Keratinocyte (primary cell): ENCODE data around the gene MAPT. TPM values are rescaled to one million over a fixed set of nuclear protein-coding genes. Genes with fewer than 3 reads are reported as not detected.

Experiments
- DNase-seq: peaks from one replicate; pipeline ENCODE4 v3.0.0-alpha.2; 2011; ENCODE audit warnings: low read depth, missing footprints, low spot score
- FAIRE-seq: peaks from 2 replicates; lab custom pipeline; 2011; peaks lifted over from hg19 to GRCh38; lab: Jason Lieb, UNC
- H2AFZ ChIP-seq: 2 replicates; pipeline ENCODE4 v1.6.0; 2012; ENCODE audit warnings: low read length, control low read depth, inconsistent platforms; ENCODE audit not compliant: control insufficient read depth
- H3K27ac ChIP-seq: 2 replicates; pipeline ENCODE4 v1.5.1; 2011; ENCODE audit warnings: low read length; ENCODE audit not compliant: control insufficient read depth, insufficient read depth
- H3K27me3 ChIP-seq: 3 replicates; pipeline ENCODE4 v1.6.0; 2011; ENCODE audit warnings: low read length; ENCODE audit not compliant: control insufficient read depth, insufficient read depth; ENCODE audit errors: extremely low read depth
- H3K36me3 ChIP-seq, 2 experiments: 2 replicates in 1 of 2; 3 replicates in 1 of 2; pipeline ENCODE4 v1.5.1; 2011; ENCODE audit warnings: low read length in 2 of 2, mild to moderate bottlenecking in 1 of 2; ENCODE audit not compliant: control insufficient read depth in 2 of 2, insufficient read depth in 2 of 2; ENCODE audit errors: extremely low read depth in 1 of 2
- H3K4me1 ChIP-seq: 3 replicates; pipeline ENCODE4 v1.5.1; 2011; ENCODE audit warnings: low read length; ENCODE audit not compliant: control insufficient read depth, insufficient read depth; ENCODE audit errors: extremely low read depth
- H3K4me2 ChIP-seq: 3 replicates; pipeline ENCODE4 v1.6.0; 2011; ENCODE audit warnings: low read depth, low read length; ENCODE audit not compliant: control insufficient read depth, insufficient read depth; ENCODE audit errors: extremely low read depth
- H3K4me3 ChIP-seq, 3 experiments: fragments of 200-600 bp in 1 of 3; sonication (generic) in 1 of 3; 2 replicates in 2 of 3; 3 replicates in 1 of 3; pipeline ENCODE4 v1.5.1; 2011 to 2016; ENCODE audit warnings: low read length in 3 of 3, mild to moderate bottlenecking in 3 of 3, control low read depth in 2 of 3, inconsistent platforms in 1 of 3, low read depth in 1 of 3, mixed read lengths in 1 of 3, mixed run types in 1 of 3, moderate library complexity in 1 of 3; ENCODE audit not compliant: control insufficient read depth in 2 of 3, insufficient read depth in 2 of 3; ENCODE audit errors: extremely low read depth in 1 of 3
- H3K79me2 ChIP-seq: 2 replicates; pipeline ENCODE4 v1.6.0; 2012; ENCODE audit warnings: low read length; ENCODE audit not compliant: control insufficient read depth, insufficient read depth
- H3K9ac ChIP-seq: 3 replicates; pipeline ENCODE4 v1.6.0; 2011; ENCODE audit warnings: low read length; ENCODE audit not compliant: control insufficient read depth, insufficient read depth; ENCODE audit errors: extremely low read depth
- H3K9me1 ChIP-seq: 3 replicates; pipeline ENCODE4 v1.6.0; 2011; ENCODE audit warnings: low read length; ENCODE audit not compliant: control insufficient read depth, insufficient read depth; ENCODE audit errors: extremely low read depth
- H3K9me3 ChIP-seq: 2 replicates; pipeline ENCODE4 v1.5.1; 2012; ENCODE audit warnings: low read depth, low read length; ENCODE audit not compliant: control insufficient read depth
- H4K20me1 ChIP-seq: 3 replicates; pipeline ENCODE4 v1.6.0; 2011; ENCODE audit warnings: low read length; ENCODE audit not compliant: control insufficient read depth, insufficient read depth; ENCODE audit errors: extremely low read depth
- CTCF ChIP-seq, 3 experiments: IDR thresholded peaks in 1 of 3; conservative IDR thresholded peaks in 1 of 3; optimal IDR thresholded peaks in 1 of 3; 2 replicates in 2 of 3; 3 replicates in 1 of 3; pipeline versions ENCODE3 to v1.5.1; 2011; ENCODE audit warnings: low read length in 3 of 3, mild to moderate bottlenecking in 3 of 3, moderate library complexity in 2 of 3, control low read depth in 1 of 3, inconsistent platforms in 1 of 3; ENCODE audit not compliant: insufficient read depth in 2 of 3; ENCODE audit errors: extremely low read depth in 1 of 3
- EZH2 ChIP-seq: IDR thresholded peaks from one replicate; pipeline ENCODE4 v1.6.1; 2012; ENCODE audit warnings: inconsistent platforms, mild to moderate bottlenecking, low read length, moderate library complexity
- dilution Hi-C: fragments of 300-500 bp; cut with MboI; formaldehyde crosslinking; loops from one replicate; pipeline ENCODE4 v1.7.0; 2020; ENCODE audit warnings: low sequenced_read_pairs; ENCODE audit not compliant: extremely low pct_ligation_motif_present
- polyA plus RNA-seq, 5 experiments: library from polyadenylated mRNA; depleted of rRNA in 3 of 5; stranded (reverse) in 3 of 5; stranded (forward) in 1 of 5; unstranded in 1 of 5; fragments of >200 nt; gene quantifications; 1 replicate in 1 of 5; 2 replicates in 3 of 5; 3 replicates in 1 of 5; pipeline versions ENCODE4 v1.2.1 to v1.2.3, GENCODE V29; 2011 to 2012; ENCODE audit warnings: missing spikeins in 2 of 5, low read depth in 1 of 5, low replicate concordance in 1 of 5

The MAPT gene
- polyA plus RNA-seq, 1 donor (not counting 4 experiments of a cell fraction or from before 2014, with no cell fraction given) = 0.08 TPM

DNA sequence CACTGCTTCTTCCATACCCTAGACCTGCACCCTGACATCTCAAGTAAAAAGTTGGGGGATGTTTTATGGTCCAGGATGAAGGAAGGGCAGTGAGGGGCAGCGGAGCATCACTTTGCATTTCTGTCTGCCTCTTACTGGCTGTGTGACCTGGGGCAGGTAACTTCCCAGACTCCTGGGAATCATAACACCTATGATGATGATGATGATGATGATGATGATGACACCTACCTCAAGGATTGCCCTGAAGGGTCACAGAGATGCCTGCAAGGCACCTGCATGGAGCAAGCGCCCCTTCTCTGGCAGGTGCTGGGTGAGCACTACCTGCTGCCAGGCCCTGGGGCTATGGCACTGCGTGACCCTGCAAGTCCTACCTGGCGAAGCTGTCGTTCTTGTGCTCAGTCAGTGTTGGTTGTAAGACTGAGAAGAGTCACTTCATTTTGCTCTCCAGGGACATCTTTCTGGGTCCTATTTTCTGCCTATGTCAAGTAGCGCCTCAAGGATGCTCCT is 58.5 kb downstream of the MAPT start:
- DNase-seq = no peak
- Histone ChIP-seq H4K20me1 (no peaks in the 10 kb centered on the region), H3K4me3 (no peak overlapping the region), H3K27me3 (peaks cover 22% of the 10 kb centered on the region), H3K9me3 (no peaks in the 10 kb centered on the region), H3K27ac (no peak overlapping the region), H3K4me2 (no peak overlapping the region), H3K36me3 (no peaks in the 10 kb centered on the region), H3K9ac (no peak overlapping the region), H3K79me2 (no peaks in the 10 kb centered on the region), H2AFZ (no peak overlapping the region), H3K4me1 (peaks cover 4% of the 10 kb centered on the region), H3K9me1 (no peaks in the 10 kb centered on the region)
- TF ChIP-seq CTCF (optimal IDR thresholded peaks at IDR 0.05 in 1 of 3, IDR thresholded peaks at IDR 0.05 in 1 of 3, conservative IDR thresholded peaks at IDR 0.05 in 1 of 3; ENCODE audit: extremely low read depth in 1 of 3, insufficient read depth in 2 of 3, low read length in 3 of 3) (no peak), EZH2 (no peak)
- no peak for FAIRE-seq
- dilution Hi-C loops = no loop called here

DNA sequence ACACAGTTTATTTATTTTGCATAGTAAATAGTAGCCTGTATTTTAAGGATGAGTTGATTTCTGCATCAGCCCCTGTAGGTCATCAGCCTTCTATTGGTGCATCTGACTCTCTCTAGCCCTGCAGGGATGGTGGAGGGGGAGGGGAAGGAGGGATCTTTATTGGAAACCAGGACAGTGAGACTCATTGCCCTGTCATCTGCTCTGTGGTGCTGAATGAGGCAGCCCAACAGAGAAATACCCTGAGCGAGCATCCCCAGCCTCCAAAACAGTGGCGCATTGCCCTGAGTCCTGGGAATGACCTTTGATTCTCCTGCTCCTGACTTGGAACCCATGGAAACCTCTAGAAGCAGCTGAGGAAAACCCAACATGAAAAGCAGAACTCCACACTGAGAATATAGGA is 59.2 kb downstream of the MAPT start:
- no peak overlapping the region for H3K4me3 ChIP-seq

More for the DNA sequence above, 59.2 kb downstream of the MAPT start:
- Histone ChIP-seq H3K9me3 (no peaks in the 10 kb centered on the region), H3K27ac (no peak overlapping the region), H3K4me1 (peaks cover 2% of the 10 kb centered on the region), H3K79me2 (no peaks in the 10 kb centered on the region), H4K20me1 (no peaks in the 10 kb centered on the region), H3K27me3 (peaks cover 22% of the 10 kb centered on the region), H3K36me3 (no peaks in the 10 kb centered on the region), H2AFZ (no peak overlapping the region), H3K9ac (no peak overlapping the region), H3K9me1 (no peaks in the 10 kb centered on the region), H3K4me2 (no peak overlapping the region)
- DNase-seq = no peak
- dilution Hi-C loops = no loop called here
- TF ChIP-seq CTCF (optimal IDR thresholded peaks at IDR 0.05 in 1 of 3, IDR thresholded peaks at IDR 0.05 in 1 of 3, conservative IDR thresholded peaks at IDR 0.05 in 1 of 3; ENCODE audit: extremely low read depth in 1 of 3, insufficient read depth in 2 of 3, low read length in 3 of 3) (no peak), EZH2 (no peak)
- FAIRE-seq = no peak
